Mesothelial cell of epicardium (in vitro differentiated cells): Measurements from ENCODE around the gene RUSF1. TPM values are rescaled to one million over a fixed set of nuclear protein-coding genes. Genes with fewer than 3 reads are reported as not detected.
"Not testable (repeated sequence)": the region's sequence is repeated elsewhere in the genome, so short reads cannot be mapped to it uniquely, and the experiment has no call there.

Experiments used
- DNase-seq, 2 experiments: peaks; one replicate each; pipeline ENCODE4 v3.0.0; 2021; ENCODE audit warnings: low spot score in 2 of 2; ENCODE audit not compliant: unreplicated experiment in 2 of 2
- H3K27ac Mint-ChIP-seq: 2 replicates; pipeline ENCODE4 v1.8.0; 2021; ENCODE audit warnings: mixed read lengths
- H3K27me3 Mint-ChIP-seq: 2 replicates; pipeline ENCODE4 v1.8.0; 2021; ENCODE audit warnings: low read depth, mixed read lengths
- H3K36me3 Mint-ChIP-seq: 2 replicates; pipeline ENCODE4 v1.8.0; 2021; ENCODE audit warnings: mixed read lengths
- H3K4me1 Mint-ChIP-seq: 2 replicates; pipeline ENCODE4 v1.8.0; 2021; ENCODE audit warnings: mixed read lengths
- H3K4me3 Mint-ChIP-seq: 2 replicates; pipeline ENCODE4 v1.8.0; 2021; ENCODE audit warnings: mild to moderate bottlenecking, moderate library complexity, mixed read lengths
- H3K9me3 Mint-ChIP-seq: 2 replicates; pipeline ENCODE4 v1.8.0; 2021; ENCODE audit warnings: mixed read lengths
- CTCF ChIP-seq: fragments of 200-600 bp; sonication (generic); IDR thresholded peaks from one replicate; pipeline ENCODE4 v1.5.0; 2021; ENCODE audit warnings: antibody characterized with exemption; ENCODE audit not compliant: unreplicated experiment
- total RNA-seq: library from RNA; stranded (reverse); gene quantifications from 3 replicates; pipeline ENCODE4 v1.2.1, GENCODE V29; 2021

RUSF1 gene
- total RNA-seq, 1 donor from 2014 or later, result 88.9 TPM

- no peaks in the 10 kb centered on the region for H3K36me3 Mint-ChIP-seq
- no peak for TF ChIP-seq CTCF
- peak overlapping the region; percentile 66 for H3K27ac Mint-ChIP-seq
- no peak for DNase-seq
- H3K4me1 Mint-ChIP-seq, result peaks cover 45% of the 10 kb centered on the region
- no peak overlapping the region for H3K4me3 Mint-ChIP-seq
- H3K27me3 Mint-ChIP-seq, result no peaks in the 10 kb centered on the region
- no peaks in the 10 kb centered on the region for H3K9me3 Mint-ChIP-seq
These were observed 54.7 kb downstream of the RUSF1 start for GRCh38 chr16:31453255-31454204.

- no peak for TF ChIP-seq CTCF
- Mint-ChIP-seq H3K9me3 (no peaks in the 10 kb centered on the region), H3K27ac (no peak overlapping the region), H3K4me3 (no peak overlapping the region), H3K27me3 (no peaks in the 10 kb centered on the region), H3K4me1 (peaks cover 40% of the 10 kb centered on the region), H3K36me3 (no peaks in the 10 kb centered on the region)
- no peak for DNase-seq
These were observed 55.5 kb downstream of the RUSF1 start for GRCh38 chr16:31452631-31453106.

DNA sequence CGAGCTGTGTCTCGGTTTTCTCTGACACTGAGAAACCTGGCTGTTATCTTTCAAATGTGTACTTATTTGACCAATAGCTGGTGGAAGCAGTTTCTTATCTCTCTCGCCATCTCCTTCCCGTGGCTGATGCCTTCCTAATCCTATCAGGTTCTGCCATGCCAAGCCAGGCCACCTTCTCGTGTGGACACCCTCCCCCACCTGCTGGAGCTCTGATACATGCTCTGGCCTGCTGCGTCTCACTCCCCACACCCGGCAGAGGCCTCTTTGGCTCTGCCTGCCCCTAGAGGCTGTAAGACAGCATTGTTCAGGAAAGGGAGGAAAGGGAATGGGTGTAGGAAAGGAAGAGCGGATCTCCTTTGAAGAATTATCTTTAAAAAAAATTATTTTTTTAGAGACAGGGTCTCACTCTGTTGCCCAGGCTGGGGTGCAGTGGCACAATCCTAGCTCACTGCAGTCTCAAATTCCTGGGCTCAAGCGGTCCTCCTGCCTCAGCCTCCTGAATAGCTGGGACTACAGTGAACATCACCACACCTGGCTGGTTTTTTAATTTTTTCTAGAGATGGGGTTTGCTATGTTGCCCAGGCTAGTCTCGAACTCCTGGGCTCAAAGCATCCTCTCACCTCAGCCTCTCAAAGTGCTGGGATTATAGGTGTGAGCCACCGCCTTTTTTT, 56.4 kb downstream of the RUSF1 start:
- no peaks in the 10 kb centered on the region for H3K36me3 Mint-ChIP-seq
- H3K27me3 Mint-ChIP-seq, result no peaks in the 10 kb centered on the region
- no peaks in the 10 kb centered on the region for H3K9me3 Mint-ChIP-seq
- peaks cover 34% of the 10 kb centered on the region for H3K4me1 Mint-ChIP-seq
- peak in 1 of 2 experiments; percentile 62 for DNase-seq
- peak overlapping the region; percentile 89 for H3K27ac Mint-ChIP-seq
- peak; percentile 45 for TF ChIP-seq CTCF
- peak overlapping the region; percentile 51 for H3K4me3 Mint-ChIP-seq

DNA sequence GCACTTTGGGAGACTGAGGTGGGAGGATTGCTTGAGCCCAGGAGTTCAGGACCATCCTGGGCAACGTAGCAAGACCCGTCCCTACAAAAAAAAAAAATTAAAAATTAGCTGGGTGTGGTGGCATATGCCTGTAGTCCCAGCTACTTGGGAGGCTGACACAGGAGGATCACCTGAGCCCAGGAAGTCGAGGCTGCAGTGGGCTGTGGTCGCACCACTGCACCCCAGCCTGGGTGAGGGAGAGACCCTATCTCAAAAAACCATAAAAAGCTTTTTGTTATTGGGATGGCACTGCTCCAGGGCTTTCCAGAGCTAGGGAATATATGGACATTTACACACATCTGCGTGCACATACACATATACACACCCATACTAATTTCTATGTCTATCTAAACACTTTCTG, 57.0 kb downstream of the RUSF1 start:
- H3K4me3 Mint-ChIP-seq, result no peak overlapping the region
- no peak for TF ChIP-seq CTCF
- H3K36me3 Mint-ChIP-seq, result no peaks in the 10 kb centered on the region
- DNase-seq, result no peak
- peak overlapping the region; percentile 89 for H3K27ac Mint-ChIP-seq
- no peaks in the 10 kb centered on the region for H3K9me3 Mint-ChIP-seq
- no peaks in the 10 kb centered on the region for H3K27me3 Mint-ChIP-seq
- H3K4me1 Mint-ChIP-seq, result peaks cover 32% of the 10 kb centered on the region

DNA sequence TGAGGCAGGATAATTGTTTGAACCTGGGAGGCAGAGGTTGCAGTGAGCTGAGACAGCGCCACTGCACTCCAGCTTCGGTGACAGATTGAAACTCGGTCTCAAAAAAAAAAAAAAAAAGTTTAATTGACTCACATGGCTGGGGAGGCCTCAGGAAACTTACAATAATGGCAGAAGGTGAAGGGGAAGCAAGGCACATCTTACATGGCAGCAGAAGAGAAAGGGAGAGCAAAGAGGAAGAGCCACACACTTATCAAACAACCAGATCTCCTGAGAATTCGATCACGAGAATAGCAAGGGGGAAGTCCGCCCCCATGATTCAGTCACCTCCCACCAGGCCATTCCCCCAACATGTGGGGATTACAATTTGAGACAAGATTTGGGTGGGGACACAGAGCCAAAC, 62.3 kb downstream of the RUSF1 start:
- not testable (repeated sequence) for H3K9me3 Mint-ChIP-seq, DNase-seq, H3K27ac Mint-ChIP-seq, H3K4me1 Mint-ChIP-seq, H3K27me3 Mint-ChIP-seq, H3K4me3 Mint-ChIP-seq, H3K36me3 Mint-ChIP-seq

GRCh38 chr16:31441956-31442355, 66.2 kb downstream of the RUSF1 start:
- DNase-seq, result no peak
- TF ChIP-seq CTCF, result no peak
- Mint-ChIP-seq H3K36me3 (no peaks in the 10 kb centered on the region), H3K4me3 (peak overlapping the region; percentile 88), H3K27me3 (no peaks in the 10 kb centered on the region), H3K4me1 (peaks cover 6% of the 10 kb centered on the region), H3K27ac (no peak overlapping the region), H3K9me3 (peaks cover 3% of the 10 kb centered on the region)
